Forelimb muscle (tissue), 1 donor: ENCODE results near the gene HTT. TPM values are rescaled to one million over a fixed set of nuclear protein-coding genes. Genes with fewer than 3 reads are reported as not detected.

ENCODE experiments used
- DNase-seq: peaks from one replicate; pipeline ENCODE4 v3.0.0-alpha.2; 2013; ENCODE audit warnings: low read depth
- polyA plus RNA-seq: library from polyadenylated mRNA; unstranded; fragments of 120-200 nt; gene quantifications from one replicate; pipeline ENCODE4 v1.2.1, GENCODE V29; 2013; ENCODE audit not compliant: insufficient read length

HTT gene
- polyA plus RNA-seq, 1 donor = 21.1 TPM

DNA sequence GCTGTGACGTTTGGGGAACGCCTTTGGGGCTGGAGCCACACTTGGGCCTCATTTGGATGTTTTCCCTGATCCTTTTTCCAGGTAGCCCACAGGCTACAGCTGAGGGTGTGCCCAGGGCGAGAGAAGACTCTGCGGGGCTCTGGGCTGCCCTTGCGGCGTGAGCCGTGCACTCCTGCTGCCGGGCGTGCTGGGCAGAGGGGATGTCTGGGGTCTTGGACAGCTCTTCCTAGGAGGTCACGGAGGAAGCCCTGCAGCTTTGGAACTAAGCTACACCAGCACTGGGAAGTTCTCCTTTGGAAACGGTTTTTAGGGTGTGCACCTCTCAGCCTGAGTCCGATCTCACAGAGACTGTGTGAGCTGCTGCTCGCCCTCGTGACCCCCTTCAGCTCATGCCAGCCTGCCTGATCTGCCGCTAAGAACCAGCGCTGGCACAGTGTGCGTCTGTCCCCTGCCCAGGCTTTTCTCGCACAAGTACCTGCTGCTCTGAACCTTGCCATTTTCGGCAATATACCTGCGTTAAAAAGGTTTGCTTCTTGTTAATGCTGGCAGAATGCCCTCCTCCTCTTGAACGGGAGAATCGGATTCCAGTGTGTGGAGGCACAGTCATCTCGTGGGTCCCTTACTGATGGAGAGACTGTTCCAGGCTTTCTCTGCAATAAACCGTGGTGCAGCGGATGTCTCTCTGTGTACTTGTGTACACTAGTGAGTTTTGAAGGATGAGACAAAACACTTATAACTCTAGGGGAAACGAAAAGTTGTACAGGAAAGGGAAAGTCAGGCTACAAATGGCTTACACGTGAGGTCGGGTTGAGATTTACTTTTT is 188.8 kb downstream of the HTT start:
- DNase-seq = no peak

DNA sequence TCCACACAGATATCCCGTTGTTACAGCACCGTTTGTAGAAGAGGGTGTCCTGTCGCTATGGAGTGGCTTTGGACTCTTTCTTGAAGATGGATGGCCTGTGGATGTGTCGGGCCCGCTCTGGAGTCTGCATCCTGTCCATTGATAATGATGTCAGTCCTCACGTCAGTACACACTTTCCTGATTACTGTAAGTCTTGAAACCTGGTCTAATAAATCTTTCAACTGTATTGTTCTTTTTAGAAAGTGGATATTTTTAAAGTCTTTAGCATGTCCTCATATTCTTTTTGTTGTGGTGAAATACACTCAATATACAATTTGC is 189.4 kb downstream of the HTT start:
- DNase-seq = no peak

DNA sequence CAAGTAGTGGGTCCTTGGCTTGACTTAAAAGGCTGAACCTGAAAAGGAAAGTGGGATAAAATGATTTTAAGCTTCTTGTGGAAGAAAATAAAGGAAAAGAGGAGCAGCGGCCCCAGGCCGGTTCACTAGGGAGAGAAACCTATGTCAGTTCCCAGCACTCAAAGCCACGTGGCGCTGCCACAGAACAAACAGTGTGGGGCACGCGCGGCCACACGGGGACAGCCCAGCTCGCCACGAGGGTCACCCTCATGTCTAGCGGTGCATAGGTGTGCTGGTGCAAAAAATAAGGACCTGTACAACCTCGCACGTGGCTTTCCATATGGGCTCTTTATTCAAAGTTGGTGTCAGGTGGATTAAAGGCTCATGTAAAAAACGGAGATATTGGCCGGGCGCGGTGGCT is 191.6 kb downstream of the HTT start:
- no peak for DNase-seq

GRCh38 chr4:3267576-3268394 is 193.3 kb downstream of the HTT start:
- DNase-seq = no peak

DNA sequence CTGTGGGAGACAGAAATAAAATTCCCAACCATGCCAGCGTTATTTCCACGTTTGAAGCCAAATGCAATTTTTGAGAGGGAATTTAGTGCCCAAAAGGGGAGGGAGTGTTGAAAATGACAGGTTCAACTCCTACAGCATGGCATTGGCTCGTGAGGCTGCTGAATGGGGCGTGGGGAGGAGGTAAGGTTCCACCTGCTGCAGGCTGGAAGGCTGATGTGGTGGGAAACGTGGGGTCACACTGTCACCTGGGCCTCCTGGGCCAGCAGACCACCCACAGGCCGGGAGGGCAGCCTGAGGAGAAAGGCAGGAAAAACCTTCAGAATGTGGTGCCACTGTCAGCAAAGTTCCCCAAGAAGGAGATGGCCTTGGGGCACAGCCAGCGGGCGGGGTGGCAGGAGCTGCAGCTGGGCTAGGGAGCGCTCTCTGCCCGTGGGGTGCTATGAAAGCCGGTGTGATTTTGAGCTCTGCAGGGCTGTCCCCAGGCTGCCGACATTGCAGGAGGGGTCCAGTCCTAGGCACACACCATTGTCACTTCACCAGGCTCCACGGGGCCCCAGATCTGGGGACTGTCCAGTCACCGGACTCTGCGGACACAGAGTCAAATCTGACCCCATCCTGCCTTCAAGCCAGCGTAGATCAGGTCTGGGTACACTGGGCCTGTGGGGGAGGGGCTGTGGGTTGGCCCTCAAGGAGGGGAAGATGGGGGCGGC is 194.1 kb downstream of the HTT start:
- DNase-seq = no peak

GRCh38 chr4:3269105-3269927 is 194.8 kb downstream of the HTT start:
- no peak for DNase-seq

GRCh38 chr4:3269991-3270611 is 195.6 kb downstream of the HTT start:
- no peak for DNase-seq

DNA sequence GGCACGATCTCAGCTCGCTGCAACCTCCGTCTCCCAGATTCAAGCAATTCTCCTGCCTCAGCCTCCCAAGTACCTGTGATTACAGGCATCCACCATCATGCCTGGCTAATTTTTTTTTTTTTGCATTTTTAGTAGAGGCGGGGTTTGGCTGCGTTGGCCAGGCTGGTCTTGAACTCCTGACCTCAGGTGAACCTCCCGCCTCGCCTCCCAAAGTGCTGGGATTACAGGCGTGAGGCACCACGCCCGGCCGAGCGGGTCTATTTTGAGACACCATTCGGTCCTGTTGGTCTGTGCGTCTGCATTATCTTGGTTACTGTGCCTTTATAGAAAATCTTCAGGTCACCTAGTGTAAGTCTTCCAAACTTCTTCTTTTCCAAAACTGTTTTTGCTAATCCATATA is 196.7 kb downstream of the HTT start:
- no peak for DNase-seq

GRCh38 chr4:3276986-3277385 is 202.5 kb downstream of the HTT start:
- no peak for DNase-seq

- DNase-seq = no peak
Observed at GRCh38 chr4:3280466-3280865, 206.0 kb downstream of the HTT start.

- no peak for DNase-seq
Observed at GRCh38 chr4:3283483-3283882, 209.0 kb downstream of the HTT start.

- no peak for DNase-seq
Observed at GRCh38 chr4:3283916-3284315, 209.4 kb downstream of the HTT start.

- no peak for DNase-seq
Observed at GRCh38 chr4:3284734-3285557, 210.5 kb downstream of the HTT start.

DNA sequence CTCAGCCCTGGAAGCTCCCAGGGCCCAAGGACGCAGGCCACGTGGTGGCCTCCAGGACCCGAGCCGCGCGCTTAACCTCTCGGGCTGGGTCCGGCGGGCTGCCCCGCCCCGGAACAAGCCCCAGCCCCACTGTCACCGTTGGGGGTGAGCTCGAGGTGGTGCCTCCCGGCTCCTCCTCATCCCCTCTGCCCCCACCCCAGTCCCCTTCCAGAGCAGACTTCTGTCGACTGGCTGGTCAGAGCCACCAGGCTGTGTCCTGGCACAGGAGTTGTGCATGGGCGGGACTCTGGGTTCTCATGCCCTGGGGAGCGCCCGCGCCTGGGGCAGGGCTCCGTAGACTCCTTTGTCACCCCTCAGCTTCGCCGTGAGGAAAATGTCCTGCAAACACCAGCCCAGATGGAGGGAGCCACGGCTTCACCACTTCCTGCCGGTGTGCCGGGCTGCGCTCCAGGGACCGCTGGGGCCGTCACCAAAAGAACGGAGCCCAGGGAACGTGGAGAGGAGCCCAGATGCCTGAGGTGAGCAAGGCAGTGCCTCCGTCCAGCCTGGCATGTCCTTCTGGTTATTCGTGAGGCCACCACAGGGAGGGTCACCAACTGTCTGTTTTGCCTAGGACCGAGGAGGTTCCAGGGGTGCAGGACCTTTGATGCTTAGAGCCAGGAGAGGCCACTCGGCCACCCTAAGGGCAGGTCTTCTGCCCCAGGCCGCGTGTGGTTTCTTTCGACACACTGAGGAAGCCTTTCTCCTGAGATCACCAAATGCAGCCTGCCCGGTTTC is 211.3 kb downstream of the HTT start:
- no peak for DNase-seq

GRCh38 chr4:3286335-3287175 is 212.1 kb downstream of the HTT start:
- no peak for DNase-seq

DNA sequence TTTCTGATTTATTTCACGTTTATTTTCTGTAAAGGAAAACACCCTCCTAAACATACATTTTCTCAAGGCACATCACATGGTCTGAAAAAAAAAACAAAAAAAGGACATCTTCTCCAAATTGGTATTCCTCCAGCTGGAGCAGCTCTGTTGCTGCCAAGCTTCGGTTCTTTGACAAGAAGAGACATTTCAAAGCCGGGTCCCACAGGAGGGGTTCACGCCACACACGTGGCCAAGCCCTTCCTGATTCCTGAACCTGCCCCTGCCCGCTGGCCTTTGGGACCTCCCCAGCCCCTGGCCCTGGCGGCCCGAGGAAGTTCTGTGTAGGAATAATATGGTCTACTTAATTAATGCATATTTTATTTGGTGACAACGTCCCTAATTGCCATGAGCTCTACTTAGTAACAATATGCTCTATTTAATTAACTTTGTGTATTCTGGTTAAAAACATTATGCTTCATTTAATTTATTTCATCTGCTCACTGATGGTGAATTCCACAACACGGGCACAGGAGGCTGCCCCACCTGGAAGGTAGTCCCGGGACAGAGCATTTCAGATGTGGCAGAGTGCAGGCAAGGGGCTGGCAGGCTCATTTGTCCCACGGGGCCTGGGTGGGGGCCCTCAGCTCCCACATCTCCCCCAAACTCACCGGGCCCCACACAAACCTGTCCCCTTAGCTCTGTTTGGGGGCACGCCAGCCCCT is 212.9 kb downstream of the HTT start:
- no peak for DNase-seq

DNA sequence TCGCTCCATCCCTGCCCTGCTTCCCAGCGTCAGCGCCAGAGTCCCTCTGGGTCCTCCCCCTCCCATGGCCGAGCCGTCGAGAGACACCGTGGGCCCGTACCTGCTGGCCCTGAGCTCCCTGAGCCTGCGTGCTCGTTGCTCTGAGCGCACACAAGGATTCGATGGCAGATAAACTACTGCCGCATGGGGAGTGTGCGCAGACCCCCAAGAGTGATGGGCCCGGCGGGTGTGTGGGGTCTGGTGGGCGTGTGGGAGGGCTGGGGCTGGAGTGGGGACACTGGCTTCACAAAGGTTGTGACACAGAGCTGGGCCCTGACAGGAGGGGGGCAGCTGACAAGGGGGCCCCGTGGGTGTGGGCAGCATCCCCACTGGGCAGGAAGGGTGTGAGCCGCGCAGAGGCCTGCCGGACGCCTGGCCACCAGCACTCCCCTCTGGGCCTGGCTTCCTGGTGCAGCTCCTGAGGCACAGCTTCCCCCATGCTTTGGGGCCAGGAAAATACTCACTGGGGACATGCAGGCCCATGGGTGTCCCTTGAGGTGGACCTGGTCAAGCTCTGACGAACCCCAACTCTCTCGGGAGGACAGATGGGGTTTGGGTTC is 213.6 kb downstream of the HTT start:
- no peak for DNase-seq
